HTERT RPE-1 (cell line): ENCODE data around the gene OTUD7B.
"Not testable (repeated sequence)": the region's sequence is repeated elsewhere in the genome, so short reads cannot be mapped to it uniquely, and the experiment has no call there.

ENCODE experiments used
- in situ Hi-C: fragments of 300-500 bp; cut with MboI; formaldehyde crosslinking; loops from 4 replicates; pipeline ENCODE4 v1.14.3; 2020; ENCODE audit warnings: low sequenced_read_pairs

OTUD7B gene

DNA sequence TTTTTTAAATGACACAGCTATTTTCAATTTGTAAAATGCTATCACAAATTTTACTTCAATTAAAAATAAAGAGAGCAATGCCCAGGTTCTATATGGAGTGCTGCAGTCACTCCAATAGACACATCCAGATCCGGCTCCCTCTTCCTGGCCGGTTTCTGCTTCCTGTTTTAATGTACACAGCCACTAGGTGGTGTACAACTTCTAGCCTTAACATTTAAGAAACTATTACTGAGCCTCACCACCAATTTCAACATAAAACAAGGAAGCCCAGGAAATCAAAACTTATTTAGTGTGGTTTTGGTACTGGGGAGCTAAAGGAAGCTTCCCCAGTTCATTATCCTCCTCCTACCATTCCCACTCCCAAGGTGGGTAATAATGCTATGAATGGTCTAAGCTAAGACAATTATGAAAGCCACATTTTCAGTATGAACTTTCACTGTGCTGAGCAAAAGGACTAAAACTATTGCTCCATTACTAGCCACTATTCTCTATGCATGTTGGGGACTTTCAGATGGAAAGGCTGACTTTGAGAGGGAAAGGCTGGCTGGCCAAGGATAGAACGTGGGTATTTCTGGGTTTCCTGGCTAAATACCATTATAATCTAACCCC lies 48.4 kb downstream of the OTUD7B start:
- in situ Hi-C loops: no loop called here

- in situ Hi-C loops: not testable (repeated sequence)
Observed at GRCh38 chr1:149957548-149957947, 53.0 kb downstream of the OTUD7B start.

- in situ Hi-C loops: no loop called here
Observed at GRCh38 chr1:149949911-149950310, 60.6 kb downstream of the OTUD7B start.

DNA sequence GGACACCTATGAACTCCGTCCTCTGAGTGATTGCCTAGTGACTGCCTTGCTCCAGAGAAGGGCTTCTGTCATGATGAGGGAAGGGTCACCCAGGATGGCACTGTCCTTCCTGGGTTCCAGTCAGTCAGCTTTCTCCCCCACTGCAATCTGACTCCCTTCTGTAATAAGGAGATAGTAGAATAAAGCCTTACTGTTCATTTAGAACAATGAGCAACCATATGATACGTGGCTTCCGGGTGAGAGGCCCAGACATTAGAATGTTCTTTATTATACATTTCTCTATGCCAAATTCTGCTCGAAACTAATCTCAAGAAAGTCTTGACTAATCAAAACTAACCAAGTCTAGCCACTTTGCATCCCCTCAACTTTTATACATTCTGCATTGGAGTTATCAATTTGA lies 65.3 kb downstream of the OTUD7B start:
- in situ Hi-C loops: no loop called here

DNA sequence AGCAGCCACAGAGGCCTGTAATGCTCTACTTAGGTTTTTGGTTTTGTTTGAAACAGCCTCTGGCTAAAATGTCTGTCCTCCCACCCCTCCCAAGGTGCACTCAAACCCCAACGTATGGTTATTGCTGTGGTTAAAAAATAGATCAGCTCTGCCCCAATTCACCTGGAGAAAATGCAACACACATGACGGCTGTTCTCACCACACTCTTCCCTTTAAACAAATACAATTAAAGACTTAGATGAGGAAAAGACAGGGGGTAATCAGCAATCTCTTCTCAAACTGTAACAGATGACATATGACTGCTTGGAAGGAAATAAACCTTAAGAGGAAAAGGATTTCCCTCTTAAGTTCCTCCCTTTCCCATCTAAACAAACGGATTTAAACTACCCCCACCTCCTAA lies 67.6 kb downstream of the OTUD7B start:
- in situ Hi-C loops: no loop called here

DNA sequence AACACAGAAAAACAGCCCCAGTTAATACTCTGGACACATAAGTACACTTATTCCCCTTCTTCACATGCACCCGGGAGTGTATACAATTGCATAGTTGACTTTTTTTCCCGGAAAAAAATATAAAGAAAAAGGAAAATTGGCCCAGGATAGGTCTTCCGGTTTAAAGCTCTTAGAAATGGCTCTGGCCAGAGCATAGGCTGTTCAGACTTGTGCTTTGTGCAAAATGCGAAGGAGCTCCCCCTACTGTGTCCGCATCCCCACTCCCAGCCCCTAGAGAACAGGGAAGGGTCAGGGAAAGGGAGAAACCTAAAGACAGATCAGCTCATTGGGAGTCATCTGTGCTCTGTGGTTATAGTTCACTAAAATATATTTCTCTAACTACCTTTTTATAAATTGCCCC lies 68.3 kb downstream of the OTUD7B start:
- in situ Hi-C loops: no loop called here

DNA sequence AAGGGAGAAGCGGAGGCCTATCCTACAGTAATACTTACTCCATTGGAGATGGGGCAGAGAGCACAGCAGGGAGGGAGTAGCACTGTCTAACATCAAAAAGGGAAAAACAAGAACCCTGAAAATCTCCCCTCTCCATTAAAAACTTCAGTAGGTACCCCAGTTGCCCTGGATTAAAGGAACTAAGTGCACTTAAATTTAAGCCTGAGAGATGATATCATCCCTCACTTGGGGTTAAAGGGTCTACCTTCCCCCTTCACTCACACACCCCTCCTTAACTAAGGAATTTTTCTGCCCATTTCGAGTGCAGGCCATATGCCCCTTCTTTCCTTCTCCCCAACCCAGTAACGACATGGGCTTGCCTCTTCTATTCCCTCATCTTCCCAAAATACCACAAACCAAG lies 70.1 kb downstream of the OTUD7B start:
- in situ Hi-C loops: no loop called here

DNA sequence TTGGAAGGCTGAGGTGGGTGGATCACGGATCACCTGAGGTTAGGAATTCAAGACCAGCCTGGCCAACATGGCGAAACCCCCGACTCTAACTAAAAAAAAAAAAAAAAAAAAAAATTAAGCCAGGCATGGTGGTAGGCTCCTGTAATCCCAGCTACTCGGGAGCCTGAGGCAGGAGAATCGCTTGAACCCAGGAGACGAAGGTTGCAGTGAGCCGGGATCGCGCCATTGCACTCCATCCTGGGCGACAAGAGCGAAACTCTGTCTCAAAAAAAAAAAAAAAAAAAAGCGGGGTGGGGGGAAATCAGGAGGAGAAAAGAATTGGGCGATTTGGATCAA lies 71.9 kb downstream of the OTUD7B start:
- in situ Hi-C loops: not testable (repeated sequence)

- in situ Hi-C loops: no loop called here
Observed at GRCh38 chr1:149937759-149938158, 72.8 kb downstream of the OTUD7B start.

GRCh38 chr1:149936992-149937705 lies 73.4 kb downstream of the OTUD7B start:
- in situ Hi-C loops: no loop called here

- in situ Hi-C loops: no loop called here
Observed at GRCh38 chr1:149936170-149936991, 74.1 kb downstream of the OTUD7B start, which contains the start of gene MTMR11. Gene MTMR11, minus strand, starts transcription at chr1:149936879. Its CDS starts 232 bp downstream, at chr1:149936647.

- in situ Hi-C loops: no loop called here
Observed at GRCh38 chr1:149934356-149934755, 76.2 kb downstream of the OTUD7B start.

DNA sequence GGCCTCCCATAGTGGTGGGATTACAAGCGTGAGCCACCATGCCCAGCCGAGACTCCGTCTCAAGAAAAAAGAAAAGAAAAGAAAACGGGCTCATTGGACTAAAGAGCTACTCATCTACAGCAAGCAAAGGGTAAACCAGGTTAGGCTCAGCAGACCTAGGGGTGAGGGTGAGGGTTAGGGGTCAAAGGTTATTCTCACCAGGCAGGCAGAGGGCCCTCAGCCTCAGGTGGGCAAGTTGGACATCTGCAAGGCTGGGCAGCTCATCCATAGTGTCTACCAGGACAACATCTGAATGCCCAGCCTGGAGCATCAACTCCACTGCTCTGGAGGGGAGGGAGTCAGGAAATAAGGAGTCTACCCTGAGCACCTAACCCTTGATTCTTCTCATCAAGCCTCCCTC lies 77.3 kb downstream of the OTUD7B start:
- in situ Hi-C loops: no loop called here

- in situ Hi-C loops: no loop called here
Observed at GRCh38 chr1:149932474-149932873, 78.1 kb downstream of the OTUD7B start.

- in situ Hi-C loops: no loop called here
Observed at GRCh38 chr1:149931212-149931790, 79.2 kb downstream of the OTUD7B start.

GRCh38 chr1:149929856-149930255 lies 80.7 kb downstream of the OTUD7B start:
- in situ Hi-C loops: no loop called here

DNA sequence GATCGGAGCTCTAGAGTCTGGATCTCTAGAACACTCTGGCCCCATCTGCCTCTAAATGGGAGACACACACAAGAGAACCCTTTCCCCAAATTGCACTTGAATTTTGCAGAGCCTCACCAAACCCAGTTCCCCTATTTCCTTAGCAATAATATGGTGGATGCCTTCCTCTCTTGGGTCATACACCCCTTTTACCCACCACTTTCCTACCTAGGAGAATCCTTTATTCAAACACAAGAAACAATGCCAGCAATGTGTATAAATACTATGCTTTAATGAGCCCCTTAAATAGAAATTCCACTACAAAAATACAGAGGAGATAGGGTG lies 82.2 kb downstream of the OTUD7B start:
- in situ Hi-C loops: no loop called here

GRCh38 chr1:149927563-149928400 lies 82.7 kb downstream of the OTUD7B start, which contains the start of gene SF3B4:
Gene SF3B4, minus strand, starts transcription at chr1:149927803. Its CDS starts 44 bp downstream, at chr1:149927759.
- in situ Hi-C loops: no loop called here

DNA sequence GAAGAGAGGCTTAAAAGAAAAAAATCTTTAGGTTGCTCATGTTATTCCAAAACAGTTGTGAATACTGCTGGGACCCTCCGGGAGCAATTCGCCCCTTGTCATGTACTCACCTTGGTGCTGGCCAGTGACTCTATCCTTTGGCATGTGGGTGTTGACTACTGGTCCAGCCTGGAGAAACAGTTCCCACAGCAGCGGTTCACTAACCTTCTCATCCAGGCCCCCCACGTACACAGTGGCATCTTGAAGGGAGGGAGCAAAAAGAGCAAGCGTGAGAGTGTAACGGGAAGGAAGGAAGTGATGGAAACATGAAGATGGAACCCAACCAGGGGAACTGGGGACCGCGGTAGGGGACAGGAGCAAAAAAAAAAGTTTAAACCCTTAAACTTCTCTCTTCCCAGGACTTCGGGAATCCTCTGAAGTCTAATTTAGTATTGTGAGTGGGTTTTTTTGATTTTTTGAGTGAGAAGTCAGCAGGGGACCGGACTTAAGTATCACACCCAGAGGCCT lies 83.4 kb downstream of the OTUD7B start:
- in situ Hi-C loops: no loop called here

GRCh38 chr1:149926296-149926695 lies 84.2 kb downstream of the OTUD7B start:
- in situ Hi-C loops: no loop called here
